Measurements from ENCODE around the gene CFAP107.

DNA sequence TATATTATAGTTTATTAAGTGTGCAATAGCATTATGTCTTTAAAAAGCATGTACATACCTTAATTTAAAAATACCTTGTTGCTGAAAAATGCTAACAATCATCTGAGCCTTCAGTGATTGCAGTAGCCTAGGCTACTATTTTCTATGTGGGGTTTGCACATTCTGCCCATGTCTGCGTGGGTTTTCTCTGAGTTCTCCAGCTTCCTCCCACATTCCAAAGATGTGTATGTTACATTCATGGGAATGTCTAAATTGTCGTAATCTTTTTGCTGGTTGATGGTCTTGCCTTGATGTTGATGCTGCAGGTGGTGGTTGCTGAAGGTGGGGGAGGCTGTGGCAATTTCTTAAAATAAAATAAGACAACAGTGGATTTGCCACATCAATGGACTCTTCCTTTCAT lies 17.6 kb upstream of the CFAP107 start:
- TF ChIP-seq, protein P1, sequence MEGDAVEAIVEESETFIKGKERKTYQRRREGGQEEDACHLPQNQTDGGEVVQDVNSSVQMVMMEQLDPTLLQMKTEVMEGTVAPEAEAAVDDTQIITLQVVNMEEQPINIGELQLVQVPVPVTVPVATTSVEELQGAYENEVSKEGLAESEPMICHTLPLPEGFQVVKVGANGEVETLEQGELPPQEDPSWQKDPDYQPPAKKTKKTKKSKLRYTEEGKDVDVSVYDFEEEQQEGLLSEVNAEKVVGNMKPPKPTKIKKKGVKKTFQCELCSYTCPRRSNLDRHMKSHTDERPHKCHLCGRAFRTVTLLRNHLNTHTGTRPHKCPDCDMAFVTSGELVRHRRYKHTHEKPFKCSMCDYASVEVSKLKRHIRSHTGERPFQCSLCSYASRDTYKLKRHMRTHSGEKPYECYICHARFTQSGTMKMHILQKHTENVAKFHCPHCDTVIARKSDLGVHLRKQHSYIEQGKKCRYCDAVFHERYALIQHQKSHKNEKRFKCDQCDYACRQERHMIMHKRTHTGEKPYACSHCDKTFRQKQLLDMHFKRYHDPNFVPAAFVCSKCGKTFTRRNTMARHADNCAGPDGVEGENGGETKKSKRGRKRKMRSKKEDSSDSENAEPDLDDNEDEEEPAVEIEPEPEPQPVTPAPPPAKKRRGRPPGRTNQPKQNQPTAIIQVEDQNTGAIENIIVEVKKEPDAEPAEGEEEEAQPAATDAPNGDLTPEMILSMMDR (IDR thresholded peaks at IDR 0.05): no peak
- no peak for TF ChIP-seq POLR2A (IDR thresholded peaks at IDR 0.05)

All from adrenal gland (tissue), 5 donors.